ENCODE results near the gene LRTM2.
"Not testable (repeated sequence)": the region's sequence is repeated elsewhere in the genome, so short reads cannot be mapped to it uniquely, and the experiment has no call there.

LRTM2 gene

GRCh38 chr12:1815814-1816729 lies 4.3 kb upstream of the LRTM2 start:
- H3K27ac ChIP-seq, result no peak overlapping the region
- TF ChIP-seq CTCF (IDR thresholded peaks at IDR 0.05), result no peak
- TF ChIP-seq ZFX (IDR thresholded peaks at IDR 0.05; ENCODE audit: borderline replicate concordance), result no peak

GRCh38 chr12:1816730-1817348 lies 3.5 kb upstream of the LRTM2 start:
- TF ChIP-seq CTCF (IDR thresholded peaks at IDR 0.05) (no peak), ZFX (IDR thresholded peaks at IDR 0.05; ENCODE audit: borderline replicate concordance) (no peak)
- no peak overlapping the region for H3K27ac ChIP-seq

GRCh38 chr12:1817928-1818327 lies 2.4 kb upstream of the LRTM2 start:
- H3K27ac ChIP-seq, result not testable (repeated sequence)

- TF ChIP-seq CTCF (IDR thresholded peaks at IDR 0.05) (no peak), ZFX (IDR thresholded peaks at IDR 0.05; ENCODE audit: borderline replicate concordance) (no peak)
- no peak overlapping the region for H3K27ac ChIP-seq
These were observed 1.3 kb upstream of the LRTM2 start for GRCh38 chr12:1819050-1819449.

GRCh38 chr12:1819571-1819970 lies 794 bp upstream of the LRTM2 start:
- H3K27ac ChIP-seq, result no peak overlapping the region
- no peak for TF ChIP-seq CTCF (IDR thresholded peaks at IDR 0.05)
- no peak for TF ChIP-seq ZFX (IDR thresholded peaks at IDR 0.05; ENCODE audit: borderline replicate concordance)

- H3K27ac ChIP-seq, result no peak overlapping the region
- TF ChIP-seq ZFX (IDR thresholded peaks at IDR 0.05; ENCODE audit: borderline replicate concordance) (no peak), CTCF (IDR thresholded peaks at IDR 0.05) (no peak)
These were observed 529 bp downstream of the LRTM2 start for GRCh38 chr12:1820896-1821291.

- H3K27ac ChIP-seq, result no peak overlapping the region
- no peak for TF ChIP-seq CTCF (IDR thresholded peaks at IDR 0.05)
- no peak for TF ChIP-seq ZFX (IDR thresholded peaks at IDR 0.05; ENCODE audit: borderline replicate concordance)
These were observed 1.4 kb downstream of the LRTM2 start for GRCh38 chr12:1821805-1822204.
